Limb (tissue), 2 donors: ENCODE data around the gene ANKRD60.

Experiments used
- DNase-seq, 2 donors: peaks; one replicate each; pipeline ENCODE4 v3.0.0-alpha.2; 2016; ENCODE audit errors: extremely low spot score in 2 of 2

Gene ANKRD60

DNA sequence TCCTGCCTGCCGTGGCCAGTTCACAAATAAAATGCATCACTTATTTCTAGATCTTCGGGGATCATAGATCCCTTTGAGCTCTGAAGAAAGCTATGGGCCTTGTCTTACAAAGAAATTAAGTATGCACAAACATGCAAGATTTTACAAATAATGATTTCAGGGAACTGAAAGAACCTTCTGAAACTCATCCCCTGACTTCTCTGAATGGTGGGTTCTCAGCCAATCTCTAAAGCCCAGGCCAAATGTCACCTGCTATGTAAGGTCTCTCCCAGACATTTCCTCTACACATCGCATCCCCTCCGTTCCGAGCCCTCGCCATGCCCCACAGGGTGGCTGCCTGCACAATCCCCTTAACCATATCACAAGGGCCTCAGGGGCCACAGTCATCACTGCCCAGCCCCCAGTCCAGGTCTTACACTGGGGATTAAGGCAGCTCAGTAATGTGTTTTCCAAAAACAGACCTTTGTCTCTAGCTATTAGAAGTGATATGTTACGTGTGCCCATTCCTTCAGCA is 16.1 kb upstream of the ANKRD60 start:
- DNase-seq: no peak

DNA sequence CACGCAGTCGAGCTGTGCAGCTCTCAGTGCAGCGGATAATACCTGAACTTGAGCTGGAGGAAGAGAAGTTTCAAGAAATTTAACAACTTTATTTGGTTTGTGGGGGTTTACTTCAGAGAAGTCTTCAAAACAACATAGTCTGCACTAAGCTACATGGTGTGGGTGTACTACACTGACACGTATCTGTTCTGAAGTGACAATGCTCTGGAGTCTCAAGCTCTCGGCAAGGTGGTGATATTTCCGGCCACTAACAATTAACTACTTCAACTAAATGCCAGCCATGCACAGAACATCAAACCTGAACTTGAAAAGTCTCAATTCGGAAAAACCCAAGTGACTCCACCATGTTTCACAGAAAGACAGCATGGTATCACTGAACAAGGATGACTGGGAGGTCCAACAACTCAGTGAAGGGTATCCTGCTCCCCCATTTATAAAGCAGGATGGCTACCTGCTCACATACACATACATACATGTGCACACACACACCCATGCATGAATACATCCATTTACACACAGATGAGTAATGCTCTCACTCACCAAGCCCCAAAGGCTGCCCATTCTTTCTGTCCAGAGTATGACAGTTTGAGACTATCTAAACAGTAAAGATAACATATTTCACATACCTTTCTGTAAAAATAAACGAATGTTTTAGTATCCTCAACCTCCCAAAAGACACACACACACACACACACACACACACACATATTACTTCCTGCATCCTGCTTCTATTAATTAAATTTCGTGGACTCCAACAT is 15.4 kb upstream of the ANKRD60 start:
- no peak for DNase-seq

DNA sequence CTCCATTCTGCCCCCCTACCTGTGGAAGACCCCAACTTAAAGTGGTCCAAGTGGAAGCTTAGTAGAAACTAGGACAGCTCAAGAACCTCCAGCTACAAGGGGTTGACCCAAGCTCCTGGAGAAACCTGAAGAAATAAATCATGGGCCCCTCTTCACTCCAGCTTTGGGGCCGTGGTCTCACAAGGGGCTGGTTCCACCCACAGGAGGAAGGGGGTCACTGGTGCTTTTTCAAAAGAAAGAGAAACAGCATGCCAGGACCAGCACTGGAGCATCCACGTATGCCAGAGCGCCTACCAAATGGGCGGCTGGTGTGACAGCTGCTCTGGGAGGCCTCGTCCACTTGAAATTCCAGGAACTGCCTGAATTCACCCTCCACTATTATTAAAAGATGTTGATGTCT is 14.4 kb upstream of the ANKRD60 start:
- DNase-seq: no peak

DNA sequence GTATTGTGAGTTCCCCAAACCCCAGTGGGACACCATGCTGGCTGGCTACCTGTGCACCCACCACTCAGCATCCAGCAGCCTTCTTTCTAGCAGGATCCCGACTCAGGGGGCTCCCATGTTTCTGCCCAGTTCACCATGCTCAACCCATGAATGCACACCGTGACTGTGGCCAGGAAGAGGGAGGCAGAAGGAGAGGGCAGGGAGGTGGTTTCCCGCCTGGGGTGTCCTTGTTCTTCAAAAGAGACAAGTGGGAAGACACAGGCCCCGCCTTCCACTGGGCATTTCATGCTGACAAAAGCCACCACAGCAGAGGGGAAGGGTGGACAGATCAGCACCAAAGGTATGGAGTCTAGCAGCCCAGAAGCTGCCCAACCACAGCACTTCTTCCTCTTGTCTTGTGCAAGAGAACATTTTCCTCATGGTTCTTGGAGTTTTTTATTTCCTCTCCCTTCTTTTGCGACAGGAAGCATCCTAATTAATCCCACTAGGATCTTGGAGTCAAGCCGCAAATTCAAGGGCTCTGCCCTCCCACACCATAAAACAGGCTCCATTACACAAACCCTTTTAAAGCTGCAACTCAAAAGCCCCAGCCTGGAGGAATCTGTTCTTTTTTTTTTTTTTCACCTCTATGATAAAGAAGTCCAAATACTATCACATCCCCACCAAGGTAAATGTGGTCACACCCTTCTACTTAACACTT is 13.5 kb upstream of the ANKRD60 start:
- DNase-seq: no peak

DNA sequence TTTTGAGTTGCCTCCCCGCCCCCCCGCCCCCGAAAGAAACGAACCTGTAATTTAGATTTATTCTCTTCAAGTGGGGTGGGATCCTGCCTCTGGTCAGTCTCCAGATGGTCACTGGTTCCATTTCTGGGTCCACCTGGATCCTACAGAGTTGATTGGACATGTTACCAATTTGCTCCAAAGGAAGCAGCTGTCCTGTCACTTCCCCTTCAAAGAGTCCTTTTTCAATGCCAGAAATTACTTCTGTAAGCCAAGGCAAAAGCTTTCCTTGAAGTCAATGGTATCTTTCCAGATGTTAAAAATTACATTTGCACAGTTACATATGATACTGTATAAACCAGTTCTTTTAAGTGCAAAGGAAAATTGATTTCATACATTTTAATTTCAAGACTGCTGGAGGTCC is 12.0 kb upstream of the ANKRD60 start:
- DNase-seq: no peak

- no peak for DNase-seq
Measured at GRCh38 chr20:58239216-58239615, 10.8 kb upstream of the ANKRD60 start.

- DNase-seq: no peak
Measured at GRCh38 chr20:58238490-58238889, 10.0 kb upstream of the ANKRD60 start.

DNA sequence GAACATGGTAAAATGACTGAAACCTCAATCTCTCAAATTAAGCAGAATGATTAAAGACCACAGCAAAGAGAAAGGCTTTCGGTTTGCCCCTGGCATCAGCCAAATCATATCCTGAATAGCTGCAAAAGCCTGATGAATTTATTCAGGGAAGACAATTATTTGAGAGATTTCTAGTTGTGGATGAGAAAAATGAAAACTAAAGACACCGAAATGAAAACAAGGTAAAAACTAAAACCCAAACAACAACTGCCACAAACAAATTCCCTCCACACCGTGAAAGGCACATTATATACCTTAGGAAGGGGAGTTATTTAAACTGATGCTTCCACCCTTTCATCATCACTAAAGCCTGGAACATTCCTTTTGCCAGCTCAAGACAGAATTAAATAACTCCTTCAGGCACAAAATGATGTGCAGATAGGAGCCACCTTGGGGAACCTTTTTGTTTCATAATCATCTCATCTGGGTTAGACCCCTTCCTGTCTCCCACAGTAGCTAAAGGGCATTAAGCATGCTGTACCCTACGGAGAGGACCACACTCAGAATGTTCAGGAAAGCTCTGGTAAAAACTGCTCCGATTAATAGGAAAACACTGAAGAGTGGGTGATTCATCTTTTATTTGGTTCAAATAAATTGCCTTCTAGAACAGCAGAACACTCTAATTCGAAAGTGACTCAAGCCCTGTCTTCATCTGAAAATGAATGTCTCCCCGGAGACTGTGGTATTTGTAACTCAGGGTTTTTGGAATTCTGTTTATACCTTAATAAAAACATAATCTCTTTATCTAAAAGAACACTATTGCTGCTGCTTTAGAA is 9.1 kb upstream of the ANKRD60 start:
- DNase-seq: no peak

- peak; percentile 83 to 91 for DNase-seq
Measured at GRCh38 chr20:58236612-58237317, 8.3 kb upstream of the ANKRD60 start.

DNA sequence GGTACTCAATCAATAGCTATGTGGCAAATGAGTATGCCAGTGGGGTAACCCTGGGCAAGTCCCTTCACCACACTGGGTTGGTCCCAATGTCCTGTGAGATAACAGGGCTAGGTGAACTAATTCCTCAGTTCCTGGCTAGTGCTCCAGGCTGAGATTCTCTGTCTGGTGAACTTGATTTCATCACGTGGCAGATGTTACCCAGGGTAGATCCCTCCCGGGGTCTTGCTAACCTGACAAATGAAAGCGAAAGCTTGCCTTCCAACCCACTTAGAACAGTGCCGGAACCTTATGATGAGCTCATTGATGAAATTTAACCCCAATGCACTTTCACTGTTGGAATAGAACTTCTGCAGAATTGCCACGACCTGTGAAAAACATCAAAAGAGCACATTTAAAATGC is 6.6 kb upstream of the ANKRD60 start:
- DNase-seq: no peak

DNA sequence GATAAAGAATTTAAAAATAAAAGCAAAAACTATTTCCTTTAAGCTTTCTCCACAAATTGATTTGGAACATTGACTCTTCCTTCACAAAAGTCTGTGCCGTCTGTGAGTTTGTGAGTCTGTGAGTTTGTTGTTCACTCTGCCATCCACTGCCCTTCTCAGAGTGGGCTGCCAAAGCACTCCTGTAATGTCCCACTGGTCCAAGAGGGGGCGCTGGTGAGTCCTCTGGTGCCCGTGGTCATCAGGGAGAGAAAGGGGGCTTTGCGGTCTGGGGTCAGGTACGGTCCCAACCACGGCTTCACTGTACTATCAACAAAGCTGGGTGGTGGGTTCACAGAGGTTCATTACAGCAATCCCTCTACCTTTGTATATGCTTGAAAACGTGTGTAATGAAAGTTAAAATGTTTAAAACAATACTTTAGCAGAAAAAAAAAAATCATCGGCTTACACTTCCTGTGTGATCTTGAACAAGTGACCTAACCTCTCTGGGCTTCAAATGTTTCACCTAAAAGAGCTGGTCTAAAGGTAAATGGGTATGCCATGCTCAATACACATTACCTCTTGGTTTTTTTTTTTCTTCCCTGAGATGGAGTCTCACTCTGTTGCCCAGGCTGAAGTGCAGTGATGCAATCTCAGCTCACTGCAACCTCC is 5.6 kb upstream of the ANKRD60 start:
- DNase-seq: peak in 1 of 2 donors; percentile 66

DNA sequence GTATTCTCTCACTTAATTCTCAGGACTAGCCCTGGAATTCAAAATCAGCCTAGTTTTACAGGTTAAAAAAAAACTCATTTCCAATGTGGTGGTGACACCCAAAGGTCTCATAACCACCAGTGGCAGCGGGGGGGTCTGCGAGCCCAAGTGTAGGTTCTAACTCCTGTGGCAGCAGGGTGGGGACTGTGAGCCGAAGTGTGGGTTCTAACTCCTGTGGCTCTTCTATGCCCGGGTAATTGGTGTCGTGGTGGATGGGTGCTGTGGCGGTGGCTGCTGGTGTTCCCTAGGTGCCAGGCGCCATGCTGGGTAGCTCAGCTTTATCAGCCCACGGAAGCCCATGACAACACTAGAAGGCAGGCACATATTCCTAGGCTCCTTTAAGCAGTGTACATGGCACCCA is 4.9 kb upstream of the ANKRD60 start:
- DNase-seq: no peak

DNA sequence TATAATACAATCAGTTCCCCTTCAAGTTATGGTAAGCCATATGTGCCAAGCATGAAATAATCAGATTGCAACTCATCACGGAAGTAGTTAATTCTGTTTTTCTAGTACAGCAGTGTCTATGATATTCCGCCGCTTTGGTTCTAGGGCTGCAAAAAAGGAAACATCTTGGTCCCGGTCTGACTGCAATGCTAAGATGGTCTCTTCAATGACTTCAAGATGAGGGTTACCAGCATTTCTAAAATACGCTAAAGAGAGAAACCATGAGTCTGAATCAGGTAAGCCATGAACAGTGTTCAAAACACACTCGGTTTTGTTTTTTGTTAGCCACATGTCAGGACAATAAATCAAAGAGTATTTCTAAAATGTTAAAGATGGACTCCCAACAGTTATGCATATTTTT is 3.2 kb upstream of the ANKRD60 start:
- no peak for DNase-seq

GRCh38 chr20:58229198-58229798 is 845 bp upstream of the ANKRD60 start:
- DNase-seq: no peak

- DNase-seq: no peak
Measured at GRCh38 chr20:58228103-58228483, 360 bp downstream of the ANKRD60 start.

DNA sequence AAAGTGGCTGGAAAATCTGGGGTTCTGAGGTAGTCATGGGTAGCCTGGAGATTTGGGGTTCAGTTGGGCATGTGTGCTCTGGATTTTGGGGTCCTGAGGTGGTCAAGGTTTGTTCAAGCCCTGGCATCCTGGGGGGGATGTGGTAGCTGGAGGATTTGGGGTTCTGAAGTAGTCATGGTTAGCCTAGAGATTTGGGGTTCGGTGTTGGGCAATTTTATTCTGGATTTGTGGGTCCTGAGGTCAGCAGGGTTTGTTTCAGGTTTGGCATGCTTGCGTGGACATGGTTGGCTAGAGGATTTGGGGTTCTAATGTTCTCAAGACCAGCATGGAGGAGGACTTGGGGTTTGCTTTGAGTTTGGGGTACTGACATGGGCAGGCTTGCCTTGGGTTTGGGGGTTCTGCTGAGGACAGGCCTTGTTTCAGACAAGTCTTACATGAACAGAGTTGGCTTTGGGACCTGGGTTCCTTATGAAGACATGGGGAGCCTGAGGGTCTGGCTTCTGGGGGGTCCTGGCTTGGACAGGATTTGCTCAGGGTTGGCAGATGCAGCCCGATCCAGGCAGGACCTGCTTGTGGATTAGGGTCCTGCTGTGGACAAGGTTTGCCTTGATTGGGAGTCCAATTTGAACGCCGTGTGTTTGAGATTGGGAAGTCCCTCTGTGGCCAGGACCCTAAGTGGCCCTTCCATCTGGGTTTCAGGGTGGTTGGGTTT is 906 bp downstream of the ANKRD60 start:
- no peak for DNase-seq

GRCh38 chr20:58225452-58226200 is 2.8 kb downstream of the ANKRD60 start:
- no peak for DNase-seq

DNA sequence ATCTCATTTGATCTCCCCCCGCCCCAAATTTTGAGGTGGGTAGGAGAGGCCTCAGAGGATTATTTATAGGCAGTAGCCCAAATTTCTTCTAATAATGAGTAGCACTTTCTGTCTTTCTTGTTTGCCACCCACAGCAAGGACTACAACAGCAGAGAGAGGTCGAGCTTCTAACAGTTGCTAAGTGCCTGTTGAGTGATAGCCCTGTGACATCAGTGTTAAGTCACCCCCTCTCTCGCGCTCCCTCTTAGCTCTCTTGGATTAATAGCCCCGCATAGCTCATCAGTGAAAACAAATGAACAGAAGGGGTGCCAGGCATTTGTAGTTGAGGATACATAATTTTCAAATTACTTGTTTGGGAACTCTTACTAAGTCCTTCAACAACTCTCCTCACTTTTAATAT is 3.5 kb downstream of the ANKRD60 start:
- no peak for DNase-seq

DNA sequence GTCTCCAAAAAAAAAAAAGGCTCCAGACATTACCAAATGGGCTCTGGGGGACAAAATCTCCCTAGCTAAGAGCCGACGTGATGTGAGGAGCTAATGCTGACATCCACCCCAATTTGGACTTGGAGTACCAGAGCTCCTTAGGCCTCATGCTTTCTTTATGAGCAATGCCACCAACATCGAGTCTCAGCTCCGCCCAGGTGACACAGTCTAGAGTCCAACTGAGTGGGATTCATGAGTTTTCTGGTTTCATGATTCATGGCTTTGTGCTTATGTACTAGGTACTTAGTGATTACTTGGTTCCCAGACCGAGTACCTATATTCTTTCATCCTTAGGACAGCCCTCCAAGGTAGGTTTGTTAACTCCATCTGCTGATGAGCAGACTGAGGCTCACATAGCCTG is 4.4 kb downstream of the ANKRD60 start:
- DNase-seq: no peak
